Measurements from ENCODE around the gene FREM2.

Gene FREM2

GRCh38 chr13:38804061-38804460 is 117.2 kb downstream of the FREM2 start:
- Histone ChIP-seq H3K9me3 (ENCODE audit: severe bottlenecking) (no peaks in the 10 kb centered on the region), H3K27ac (ENCODE audit: poor library complexity, severe bottlenecking) (no peak overlapping the region), H3K36me3 (ENCODE audit: low read depth) (no peaks in the 10 kb centered on the region), H3K4me3 (ENCODE audit: severe bottlenecking) (no peak overlapping the region), H3K27me3 (ENCODE audit: insufficient read depth, poor library complexity, severe bottlenecking) (no peaks in the 10 kb centered on the region), H3K4me1 (ENCODE audit: insufficient read depth, poor library complexity, severe bottlenecking) (no peaks in the 10 kb centered on the region)
- TF ChIP-seq, protein P1, sequence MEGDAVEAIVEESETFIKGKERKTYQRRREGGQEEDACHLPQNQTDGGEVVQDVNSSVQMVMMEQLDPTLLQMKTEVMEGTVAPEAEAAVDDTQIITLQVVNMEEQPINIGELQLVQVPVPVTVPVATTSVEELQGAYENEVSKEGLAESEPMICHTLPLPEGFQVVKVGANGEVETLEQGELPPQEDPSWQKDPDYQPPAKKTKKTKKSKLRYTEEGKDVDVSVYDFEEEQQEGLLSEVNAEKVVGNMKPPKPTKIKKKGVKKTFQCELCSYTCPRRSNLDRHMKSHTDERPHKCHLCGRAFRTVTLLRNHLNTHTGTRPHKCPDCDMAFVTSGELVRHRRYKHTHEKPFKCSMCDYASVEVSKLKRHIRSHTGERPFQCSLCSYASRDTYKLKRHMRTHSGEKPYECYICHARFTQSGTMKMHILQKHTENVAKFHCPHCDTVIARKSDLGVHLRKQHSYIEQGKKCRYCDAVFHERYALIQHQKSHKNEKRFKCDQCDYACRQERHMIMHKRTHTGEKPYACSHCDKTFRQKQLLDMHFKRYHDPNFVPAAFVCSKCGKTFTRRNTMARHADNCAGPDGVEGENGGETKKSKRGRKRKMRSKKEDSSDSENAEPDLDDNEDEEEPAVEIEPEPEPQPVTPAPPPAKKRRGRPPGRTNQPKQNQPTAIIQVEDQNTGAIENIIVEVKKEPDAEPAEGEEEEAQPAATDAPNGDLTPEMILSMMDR (IDR thresholded peaks at IDR 0.05; ENCODE audit: poor library complexity, severe bottlenecking), result no peak
- ATAC-seq (ENCODE audit: low read depth) (no peak), DNase-seq (ENCODE audit: low spot score) (no peak)

DNA sequence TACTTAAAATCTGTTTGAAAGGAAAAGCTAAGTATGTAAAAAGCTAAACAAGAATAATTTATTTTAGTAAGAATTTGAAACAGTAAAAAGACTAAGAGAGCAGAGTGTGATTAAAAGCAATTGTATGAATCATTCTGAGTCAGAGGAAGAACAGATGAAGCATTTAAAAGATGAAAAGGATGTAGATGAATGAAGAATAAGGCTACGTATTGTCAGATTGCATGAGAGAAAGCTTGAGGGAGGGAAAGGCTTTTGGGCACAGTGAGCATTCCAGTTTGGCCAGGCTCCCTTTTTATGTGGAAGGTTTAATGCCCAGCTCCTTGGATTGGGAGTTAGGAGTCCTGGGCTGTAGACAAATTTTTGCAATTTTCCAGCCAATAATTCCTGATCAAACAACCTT is 117.7 kb downstream of the FREM2 start:
- ATAC-seq (ENCODE audit: low read depth), result no peak
- TF ChIP-seq, protein P1 (IDR thresholded peaks at IDR 0.05; ENCODE audit: poor library complexity, severe bottlenecking), result no peak
- Histone ChIP-seq H3K9me3 (ENCODE audit: severe bottlenecking) (no peaks in the 10 kb centered on the region), H3K4me3 (ENCODE audit: severe bottlenecking) (no peak overlapping the region), H3K36me3 (ENCODE audit: low read depth) (no peaks in the 10 kb centered on the region), H3K27ac (ENCODE audit: poor library complexity, severe bottlenecking) (no peak overlapping the region), H3K4me1 (ENCODE audit: insufficient read depth, poor library complexity, severe bottlenecking) (no peaks in the 10 kb centered on the region), H3K27me3 (ENCODE audit: insufficient read depth, poor library complexity, severe bottlenecking) (no peaks in the 10 kb centered on the region)
- DNase-seq (ENCODE audit: low spot score), result no peak

GRCh38 chr13:38814331-38814730 is 127.5 kb downstream of the FREM2 start:
- peak; percentile 36; the same call in 1 of the 3 replicates for ATAC-seq (ENCODE audit: low read depth)
- TF ChIP-seq, protein P1 (IDR thresholded peaks at IDR 0.05; ENCODE audit: poor library complexity, severe bottlenecking), result no peak
- Histone ChIP-seq H3K36me3 (ENCODE audit: low read depth) (no peaks in the 10 kb centered on the region), H3K27ac (ENCODE audit: poor library complexity, severe bottlenecking) (no peak overlapping the region), H3K9me3 (ENCODE audit: severe bottlenecking) (no peaks in the 10 kb centered on the region), H3K4me1 (ENCODE audit: insufficient read depth, poor library complexity, severe bottlenecking) (no peaks in the 10 kb centered on the region), H3K27me3 (ENCODE audit: insufficient read depth, poor library complexity, severe bottlenecking) (no peaks in the 10 kb centered on the region), H3K4me3 (ENCODE audit: severe bottlenecking) (no peak overlapping the region)
- no peak for DNase-seq (ENCODE audit: low spot score)

DNA sequence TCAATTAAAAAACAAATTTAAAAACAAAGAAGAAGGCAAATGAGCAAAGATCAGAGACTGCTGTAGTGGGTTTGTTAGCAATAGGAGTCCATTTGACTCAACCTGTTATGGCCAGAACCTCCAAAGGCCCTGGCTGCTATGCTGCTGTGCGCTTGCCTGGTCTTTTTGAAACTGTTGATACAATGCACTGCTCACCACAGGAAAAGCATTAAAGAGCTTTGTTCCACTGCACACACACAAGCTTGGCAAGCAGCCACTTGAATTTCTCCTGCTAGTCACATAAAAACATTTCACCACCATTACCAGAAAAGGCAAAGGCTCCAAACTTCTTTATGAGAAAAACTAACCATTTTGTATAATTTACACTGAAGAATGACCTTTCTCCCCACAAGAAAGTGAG is 132.2 kb downstream of the FREM2 start:
- no peak overlapping the region for H3K4me3 ChIP-seq (ENCODE audit: severe bottlenecking)
- ATAC-seq (ENCODE audit: low read depth), result no peak
- no peak overlapping the region for H3K27ac ChIP-seq (ENCODE audit: poor library complexity, severe bottlenecking)
- no peaks in the 10 kb centered on the region for H3K36me3 ChIP-seq (ENCODE audit: low read depth)
- TF ChIP-seq, protein P1 (IDR thresholded peaks at IDR 0.05; ENCODE audit: poor library complexity, severe bottlenecking), result no peak
- H3K9me3 ChIP-seq (ENCODE audit: severe bottlenecking), result no peaks in the 10 kb centered on the region
- H3K4me1 ChIP-seq (ENCODE audit: insufficient read depth, poor library complexity, severe bottlenecking), result no peaks in the 10 kb centered on the region
- no peaks in the 10 kb centered on the region for H3K27me3 ChIP-seq (ENCODE audit: insufficient read depth, poor library complexity, severe bottlenecking)
- DNase-seq (ENCODE audit: low spot score), result no peak

GRCh38 chr13:38819596-38819995 is 132.7 kb downstream of the FREM2 start:
- no peak overlapping the region for H3K4me3 ChIP-seq (ENCODE audit: severe bottlenecking)
- H3K27me3 ChIP-seq (ENCODE audit: insufficient read depth, poor library complexity, severe bottlenecking), result no peaks in the 10 kb centered on the region
- H3K9me3 ChIP-seq (ENCODE audit: severe bottlenecking), result no peaks in the 10 kb centered on the region
- TF ChIP-seq, protein P1 (IDR thresholded peaks at IDR 0.05; ENCODE audit: poor library complexity, severe bottlenecking), result no peak
- H3K36me3 ChIP-seq (ENCODE audit: low read depth), result no peaks in the 10 kb centered on the region
- H3K27ac ChIP-seq (ENCODE audit: poor library complexity, severe bottlenecking), result no peak overlapping the region
- DNase-seq (ENCODE audit: low spot score) (no peak), ATAC-seq (ENCODE audit: low read depth) (no peak)
- no peaks in the 10 kb centered on the region for H3K4me1 ChIP-seq (ENCODE audit: insufficient read depth, poor library complexity, severe bottlenecking)

Measured in RWPE2 (cell line).